Stimulated activated CD4-positive, alpha-beta T cell treated with anti-CD3 and anti-CD28 coated beads, Interleukin-15, amount 100 ng/mL, for 24 hours (primary cell): ENCODE data around the gene FAM13A.
"Not testable (repeated sequence)": the region's sequence is repeated elsewhere in the genome, so short reads cannot be mapped to it uniquely, and the experiment has no call there.

ENCODE experiments used
- DNase-seq: peaks from one replicate; pipeline ENCODE4 v3.0.0-alpha.2; 2020

FAM13A gene

GRCh38 chr4:88892646-88893045, 164.3 kb downstream of the FAM13A start:
- no peak for DNase-seq

- no peak for DNase-seq
These were observed 165.3 kb downstream of the FAM13A start for GRCh38 chr4:88891636-88892035.

GRCh38 chr4:88887409-88887808, 169.6 kb downstream of the FAM13A start:
- DNase-seq: not testable (repeated sequence)

- DNase-seq: no peak
These were observed 175.8 kb downstream of the FAM13A start for GRCh38 chr4:88881227-88881569.

GRCh38 chr4:88880501-88881226, 176.3 kb downstream of the FAM13A start:
- no peak for DNase-seq

- no peak for DNase-seq
These were observed 177.0 kb downstream of the FAM13A start for GRCh38 chr4:88879991-88880390.

- no peak for DNase-seq
These were observed 178.3 kb downstream of the FAM13A start for GRCh38 chr4:88878642-88879041.

GRCh38 chr4:88870428-88870827, 186.6 kb downstream of the FAM13A start:
- DNase-seq: no peak

GRCh38 chr4:88868510-88868909, 188.5 kb downstream of the FAM13A start:
- no peak for DNase-seq

- DNase-seq: no peak
These were observed 190.0 kb downstream of the FAM13A start for GRCh38 chr4:88866862-88867550.

- no peak for DNase-seq
These were observed 191.5 kb downstream of the FAM13A start for GRCh38 chr4:88865466-88865865.

- no peak for DNase-seq
These were observed 191.9 kb downstream of the FAM13A start for GRCh38 chr4:88865046-88865445.

GRCh38 chr4:88860586-88860985, 196.4 kb downstream of the FAM13A start:
- DNase-seq: no peak

- no peak for DNase-seq
These were observed 197.7 kb downstream of the FAM13A start for GRCh38 chr4:88859191-88859812.

- no peak for DNase-seq
These were observed 198.2 kb downstream of the FAM13A start for GRCh38 chr4:88858752-88859151.

- no peak for DNase-seq
These were observed 199.4 kb downstream of the FAM13A start for GRCh38 chr4:88857588-88857987.

GRCh38 chr4:88854481-88854880, 202.5 kb downstream of the FAM13A start:
- DNase-seq: no peak

GRCh38 chr4:88853583-88853982, 203.4 kb downstream of the FAM13A start:
- not testable (repeated sequence) for DNase-seq

GRCh38 chr4:88846206-88846790, 210.7 kb downstream of the FAM13A start:
- DNase-seq: no peak

GRCh38 chr4:88843067-88843685, 213.8 kb downstream of the FAM13A start:
- DNase-seq: no peak

- no peak for DNase-seq
These were observed 215.3 kb downstream of the FAM13A start for GRCh38 chr4:88841635-88842034.

- no peak for DNase-seq
These were observed 220.8 kb downstream of the FAM13A start for GRCh38 chr4:88836216-88836615.

GRCh38 chr4:88831031-88831430, 226.0 kb downstream of the FAM13A start:
- DNase-seq: no peak
